KG1 (cell line): Measurements from ENCODE around the gene SALL4.
"Not testable (repeated sequence)": the region's sequence is repeated elsewhere in the genome, so short reads cannot be mapped to it uniquely, and the experiment has no call there.

Experiments used
- DNase-seq: peaks from one replicate; lab custom pipeline; 2025; lab: John Stamatoyannopoulos, UW

SALL4 gene

GRCh38 chr20:51801823-51802123 is 548 bp downstream of the SALL4 start:
- no peak for DNase-seq

GRCh38 chr20:51801122-51801822 is 1.0 kb downstream of the SALL4 start:
- peak; percentile 15 for DNase-seq

- no peak for DNase-seq
Observed at GRCh38 chr20:51800872-51801121, 1.5 kb downstream of the SALL4 start.

GRCh38 chr20:51800060-51800871 is 2.1 kb downstream of the SALL4 start:
- peak; percentile 4 for DNase-seq

DNA sequence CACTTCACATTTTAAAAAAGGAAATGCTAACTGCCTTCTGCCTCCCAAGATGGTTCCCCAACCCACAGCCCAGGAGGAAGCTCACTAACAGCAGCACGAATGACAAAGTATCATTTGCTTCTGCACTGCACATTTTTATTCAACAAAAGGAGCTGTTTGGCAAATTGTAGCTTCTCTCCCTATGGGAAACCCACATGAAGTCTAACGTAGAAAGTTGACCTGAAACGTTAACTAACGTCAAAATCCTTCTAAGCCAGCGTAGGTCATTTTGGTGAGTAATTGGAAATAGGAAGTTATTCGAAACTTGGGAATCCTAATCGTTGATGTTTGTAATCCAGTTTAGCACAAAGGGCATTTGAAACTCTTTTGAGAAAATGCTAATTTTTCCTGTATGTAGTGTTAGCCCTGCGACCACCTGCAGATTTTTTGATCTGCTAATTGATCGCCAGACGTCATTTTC is 2.9 kb downstream of the SALL4 start:
- no peak for DNase-seq

DNA sequence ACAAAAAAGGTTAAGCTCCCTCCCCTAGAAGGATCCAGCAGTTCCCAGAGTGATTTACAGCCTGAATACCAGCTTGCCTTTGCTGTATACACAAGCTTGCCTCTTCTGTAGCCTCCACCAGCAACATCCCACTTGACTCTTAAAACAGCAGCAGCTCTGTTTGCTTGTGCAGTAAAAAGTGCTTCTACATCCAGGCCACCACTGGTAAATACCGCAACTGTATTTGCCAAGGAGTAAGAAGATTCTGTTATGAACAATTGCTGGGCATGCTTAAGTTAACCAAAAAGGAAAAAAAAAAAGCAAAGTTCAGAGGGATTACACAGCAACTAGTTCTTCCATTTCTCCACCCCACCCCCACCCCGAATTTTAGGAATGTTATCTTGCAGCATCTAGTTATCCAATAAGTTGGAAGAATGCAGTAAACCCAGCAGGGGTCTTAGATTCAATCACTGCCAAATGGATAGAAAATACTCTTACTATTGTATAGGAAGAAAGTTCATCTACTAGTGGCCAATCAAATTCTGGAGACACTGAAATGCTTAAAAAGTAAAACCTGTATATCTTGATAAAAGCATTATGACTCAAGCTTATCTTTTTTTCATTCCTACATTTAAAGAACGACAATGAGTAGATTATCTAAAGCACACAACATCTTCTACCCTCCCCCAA is 4.8 kb downstream of the SALL4 start:
- no peak for DNase-seq

- DNase-seq = no peak
Observed at GRCh38 chr20:51796340-51796739, 6.0 kb downstream of the SALL4 start.

GRCh38 chr20:51792960-51793359 is 9.4 kb downstream of the SALL4 start:
- no peak for DNase-seq

DNA sequence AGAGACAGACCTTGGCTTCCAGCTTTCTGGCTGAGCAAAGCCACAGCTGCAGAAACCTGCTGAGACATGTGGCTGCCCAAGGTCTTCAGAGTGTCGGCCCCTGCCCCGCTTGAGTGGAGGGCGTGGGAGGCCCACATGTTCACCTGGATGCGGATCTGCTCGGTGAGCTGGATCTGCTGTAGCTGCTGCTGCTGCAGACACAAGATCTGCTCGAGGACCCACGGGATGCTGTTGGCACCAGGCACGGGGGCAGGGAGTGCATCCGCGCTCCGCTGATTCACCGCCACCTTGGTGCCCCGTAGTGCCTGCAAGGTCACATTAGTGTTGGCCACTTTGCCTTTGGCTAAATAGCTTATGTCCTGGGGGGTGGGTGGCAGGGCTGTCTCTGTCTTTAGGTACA is 10.7 kb downstream of the SALL4 start:
- no peak for DNase-seq

DNA sequence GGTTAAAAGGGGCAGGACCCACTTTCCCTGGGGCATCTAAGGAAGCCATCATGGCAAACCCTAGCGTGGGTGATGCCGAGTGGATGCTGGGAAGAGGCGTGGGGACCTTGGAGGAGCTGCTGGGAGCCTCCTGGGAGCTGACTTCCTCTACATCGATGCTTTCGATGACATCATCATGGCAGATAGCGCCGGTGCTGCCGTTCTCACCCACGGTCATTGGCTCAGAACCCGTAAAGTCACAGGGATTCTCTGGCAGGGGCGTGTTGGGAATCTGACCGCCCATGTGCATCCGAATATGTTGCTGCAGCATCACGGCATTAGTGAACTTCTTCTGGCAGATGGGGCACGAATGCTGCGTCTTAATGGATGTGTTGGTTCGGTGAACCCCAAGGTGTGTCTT is 12.1 kb downstream of the SALL4 start:
- no peak for DNase-seq

DNA sequence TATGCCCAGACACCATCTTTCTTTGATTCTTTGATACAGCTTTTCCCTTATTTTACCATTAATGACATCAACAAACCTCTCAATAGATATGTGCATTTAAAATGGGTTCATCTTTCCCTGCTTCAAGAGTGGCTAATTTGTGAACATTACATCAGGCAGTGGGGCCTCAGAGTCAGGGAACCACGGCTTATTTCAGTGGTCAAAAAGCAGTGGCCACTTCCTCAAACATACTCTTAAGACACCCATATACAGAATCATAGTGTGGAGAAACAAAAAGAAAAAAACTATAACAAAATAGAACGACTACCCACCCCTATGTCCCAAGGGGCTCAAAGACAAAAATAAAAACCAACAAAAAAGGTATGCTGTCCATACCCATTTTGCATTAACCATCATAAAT is 12.9 kb downstream of the SALL4 start:
- DNase-seq = no peak

DNA sequence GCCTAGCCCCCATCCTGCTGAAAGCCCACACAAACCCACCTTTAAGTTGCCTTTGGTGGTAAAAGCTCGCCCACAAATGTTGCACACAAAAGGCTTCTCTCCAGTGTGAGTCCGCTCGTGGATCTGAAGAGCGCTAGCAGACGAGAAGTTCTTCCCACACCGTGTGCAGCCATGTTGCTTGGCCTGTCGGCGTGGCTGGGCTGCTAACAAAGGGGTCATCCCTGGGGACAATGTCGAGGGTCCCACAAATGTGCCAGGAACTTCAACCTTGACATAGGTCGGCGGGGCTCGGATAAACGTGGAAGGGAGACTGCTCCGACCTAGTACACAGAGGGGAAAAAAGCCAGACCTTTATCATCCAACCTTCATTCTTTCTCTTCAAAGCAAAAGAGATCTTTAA is 13.5 kb downstream of the SALL4 start:
- DNase-seq = no peak

GRCh38 chr20:51784299-51784698 is 18.0 kb downstream of the SALL4 start:
- no peak for DNase-seq

DNA sequence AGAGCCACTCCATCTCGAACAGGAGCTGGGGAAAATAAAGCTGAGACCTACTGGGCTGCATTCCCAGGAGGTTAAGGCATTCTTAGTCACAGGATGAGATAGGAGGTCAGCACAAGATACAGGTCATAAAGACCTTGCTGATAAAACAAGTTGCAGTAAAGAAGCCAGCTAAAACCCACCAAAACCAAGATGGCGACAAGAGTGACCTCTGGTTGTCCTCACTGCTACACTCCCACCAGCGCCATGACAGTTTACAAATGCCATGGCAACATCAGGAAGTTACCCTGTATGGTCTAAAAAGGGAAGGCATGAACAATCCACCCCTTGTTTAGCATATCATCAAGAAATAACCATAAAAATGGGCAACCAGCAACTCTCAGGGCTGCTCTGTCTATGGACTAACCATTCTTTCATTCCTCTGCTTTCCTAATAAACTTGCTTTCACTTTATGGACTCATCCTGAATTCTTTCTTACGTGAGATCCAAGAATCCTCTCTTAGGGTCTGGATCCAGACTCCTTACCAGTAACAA is 24.0 kb downstream of the SALL4 start:
- not testable (repeated sequence) for DNase-seq

GRCh38 chr20:51775241-51775640 is 27.1 kb downstream of the SALL4 start:
- no peak for DNase-seq

- no peak for DNase-seq
Observed at GRCh38 chr20:51772236-51772635, 30.1 kb downstream of the SALL4 start.

GRCh38 chr20:51769976-51770615 is 32.2 kb downstream of the SALL4 start:
- no peak for DNase-seq

- no peak for DNase-seq
Observed at GRCh38 chr20:51768759-51769517, 33.4 kb downstream of the SALL4 start.

- no peak for DNase-seq
Observed at GRCh38 chr20:51767867-51768758, 34.2 kb downstream of the SALL4 start, which contains the start of gene ATP9A. TSS of gene ATP9A (minus strand) at chr20:51768390. CDS start at chr20:51768369, 21 bp downstream.

- no peak for DNase-seq
Observed at GRCh38 chr20:51766994-51767866, 35.1 kb downstream of the SALL4 start.
